WTC11 (cell line): ENCODE results near the gene PSAT1.

Experiments
- NFE2L1 ChIP-seq: sonication (generic); formaldehyde crosslinking; IDR thresholded peaks from 2 replicates; pipeline ENCODE4 v1.8.1; 2023; ENCODE audit warnings: missing genetic modification reagents
- NR3C1 ChIP-seq: sonication (generic); formaldehyde crosslinking; conservative IDR thresholded peaks from 2 replicates; pipeline ENCODE4 v1.8.1; 2023; ENCODE audit warnings: low read depth, mild to moderate bottlenecking, missing genetic modification reagents
- TF ChIP-seq, protein P1 (sequence below): sonication (generic); formaldehyde crosslinking; IDR thresholded peaks from 2 replicates; pipeline ENCODE4 v1.8.0; 2022; ENCODE audit warnings: mild to moderate bottlenecking, missing genetic modification reagents
- TF ChIP-seq, protein P2 (sequence below): fragments of 200-600 bp; IDR thresholded peaks from 2 replicates; pipeline ENCODE4 v1.8.0; 2022; ENCODE audit warnings: antibody characterized with exemption

GRCh38 chr9:78252616-78253015 lies 44.3 kb upstream of the PSAT1 start:
- TF ChIP-seq NR3C1 (no peak), NFE2L1 (no peak)
- TF ChIP-seq, protein P1, sequence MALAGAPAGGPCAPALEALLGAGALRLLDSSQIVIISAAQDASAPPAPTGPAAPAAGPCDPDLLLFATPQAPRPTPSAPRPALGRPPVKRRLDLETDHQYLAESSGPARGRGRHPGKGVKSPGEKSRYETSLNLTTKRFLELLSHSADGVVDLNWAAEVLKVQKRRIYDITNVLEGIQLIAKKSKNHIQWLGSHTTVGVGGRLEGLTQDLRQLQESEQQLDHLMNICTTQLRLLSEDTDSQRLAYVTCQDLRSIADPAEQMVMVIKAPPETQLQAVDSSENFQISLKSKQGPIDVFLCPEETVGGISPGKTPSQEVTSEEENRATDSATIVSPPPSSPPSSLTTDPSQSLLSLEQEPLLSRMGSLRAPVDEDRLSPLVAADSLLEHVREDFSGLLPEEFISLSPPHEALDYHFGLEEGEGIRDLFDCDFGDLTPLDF: no peak
- TF ChIP-seq, protein P2, sequence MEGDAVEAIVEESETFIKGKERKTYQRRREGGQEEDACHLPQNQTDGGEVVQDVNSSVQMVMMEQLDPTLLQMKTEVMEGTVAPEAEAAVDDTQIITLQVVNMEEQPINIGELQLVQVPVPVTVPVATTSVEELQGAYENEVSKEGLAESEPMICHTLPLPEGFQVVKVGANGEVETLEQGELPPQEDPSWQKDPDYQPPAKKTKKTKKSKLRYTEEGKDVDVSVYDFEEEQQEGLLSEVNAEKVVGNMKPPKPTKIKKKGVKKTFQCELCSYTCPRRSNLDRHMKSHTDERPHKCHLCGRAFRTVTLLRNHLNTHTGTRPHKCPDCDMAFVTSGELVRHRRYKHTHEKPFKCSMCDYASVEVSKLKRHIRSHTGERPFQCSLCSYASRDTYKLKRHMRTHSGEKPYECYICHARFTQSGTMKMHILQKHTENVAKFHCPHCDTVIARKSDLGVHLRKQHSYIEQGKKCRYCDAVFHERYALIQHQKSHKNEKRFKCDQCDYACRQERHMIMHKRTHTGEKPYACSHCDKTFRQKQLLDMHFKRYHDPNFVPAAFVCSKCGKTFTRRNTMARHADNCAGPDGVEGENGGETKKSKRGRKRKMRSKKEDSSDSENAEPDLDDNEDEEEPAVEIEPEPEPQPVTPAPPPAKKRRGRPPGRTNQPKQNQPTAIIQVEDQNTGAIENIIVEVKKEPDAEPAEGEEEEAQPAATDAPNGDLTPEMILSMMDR: no peak
